Upper lobe of left lung (tissue), 6 donors: ENCODE measurements around the gene PTPRN2. TPM values are rescaled to one million over a fixed set of nuclear protein-coding genes. Genes with fewer than 3 reads are reported as not detected.
"Not testable (repeated sequence)": the region's sequence is repeated elsewhere in the genome, so short reads cannot be mapped to it uniquely, and the experiment has no call there.

ENCODE experiments used
- ATAC-seq, 2 donors: fragments of 200-7000 bp; cut with Tn5 transposase; one replicate each; pipeline ENCODE4 v1.9.1; 2022; ENCODE audit warnings: mild to moderate bottlenecking in 2 of 2, moderate library complexity in 2 of 2; ENCODE audit not compliant: low FRiP score in 2 of 2
- DNase-seq, 2 donors: peaks; one replicate each; pipeline ENCODE4 v3.0.0-alpha.2; 2019 to 2020
- H3K27ac ChIP-seq, 4 donors: fragments of 200-600 bp; sonication (generic); one replicate each; pipeline ENCODE4 v1.5.1; 2016 to 2019
- H3K27me3 ChIP-seq, 4 donors: fragments of 200-600 bp; sonication (generic); one replicate each; pipeline ENCODE4 v1.5.1; 2017 to 2019
- H3K36me3 ChIP-seq, 4 donors: fragments of 200-600 bp; sonication (generic); one replicate each; pipeline ENCODE4 v1.5.1; 2016 to 2019
- H3K4me1 ChIP-seq, 4 donors: fragments of 200-600 bp; sonication (generic); one replicate each; pipeline ENCODE4 v1.5.1; 2018 to 2019
- H3K4me3 ChIP-seq, 4 donors: fragments of 200-600 bp; sonication (generic); one replicate each; pipeline ENCODE4 v1.5.1; 2017 to 2019; ENCODE audit warnings: mild to moderate bottlenecking in 2 of 4, moderate library complexity in 1 of 4
- H3K9me3 ChIP-seq, 4 donors: fragments of 200-600 bp; sonication (generic); one replicate each; pipeline ENCODE4 v1.5.1; 2018 to 2019
- CTCF ChIP-seq, 6 experiments: fragments of 450-650 bp in 4 of 6; fragments of 200-600 bp in 2 of 6; sonication (generic) in 2 of 6; IDR thresholded peaks; one replicate each; pipeline ENCODE4 v1.5.1; 2016 to 2019; ENCODE audit warnings: antibody characterized with exemption in 6 of 6
- EP300 ChIP-seq, 4 donors: sonication (generic); formaldehyde crosslinking; IDR thresholded peaks; one replicate each; pipeline ENCODE4 v1.5.1; 2017; ENCODE audit warnings: antibody characterized with exemption in 4 of 4, control low read depth in 2 of 4
- POLR2A ChIP-seq, 4 donors: fragments of 450-650 bp; IDR thresholded peaks; one replicate each; pipeline ENCODE4 v1.5.1; 2016 to 2017; ENCODE audit warnings: antibody characterized with exemption in 4 of 4, mild to moderate bottlenecking in 2 of 4
- POLR2AphosphoS5 ChIP-seq, 2 donors: sonication (generic); formaldehyde crosslinking; IDR thresholded peaks; one replicate each; pipeline ENCODE4 v1.5.1; 2017; ENCODE audit warnings: antibody characterized with exemption in 2 of 2
- WGBS, 2 donors: methylation state at CpG; one replicate each; pipeline ENCODE4 v1.1.5; 2017 to 2018; 5-methylcytosine and 5-hydroxymethylcytosine counted together
- total RNA-seq, 6 donors: library from RNA; depleted of rRNA in 4 of 6; stranded (reverse); fragments of >200 nt in 4 of 6; gene quantifications; one replicate each; pipeline versions ENCODE4 v1.1.0 to v1.2.1, GENCODE V29; 2016 to 2021
- donor health status: DM: no; HTN: no; CAD: no; lungs with moderate emphysema.
- donor health status: DM: no; HTN: yes; CAD: no; lungs with severe emphysema.

Gene PTPRN2
- total RNA-seq, 6 donors from 2014 or later, result 3.3 to 7.9 (median 5.2) TPM

- Histone ChIP-seq H3K27me3 (no peaks in the 10 kb centered on the region), H3K4me3 (no peak overlapping the region), H3K27ac (no peak overlapping the region), H3K4me1 (no peaks in the 10 kb centered on the region), H3K36me3 (no peaks in the 10 kb centered on the region), H3K9me3 (peaks cover 0 to 9% (median 0%) of the 10 kb centered on the region in 4 donors)
- no peak for TF ChIP-seq POLR2A (IDR thresholded peaks at IDR 0.05)
- TF ChIP-seq EP300 (IDR thresholded peaks at IDR 0.05), result no peak
- TF ChIP-seq CTCF (IDR thresholded peaks at IDR 0.05), result no peak
- TF ChIP-seq POLR2AphosphoS5 (IDR thresholded peaks at IDR 0.05), result no peak
- WGBS, 2 donors, result 70 to 71% methylated on average over 11 to 14 of the region's 14 CpGs
- ATAC-seq, result peak in 1 of 2 donors; percentile 34
- peak in 1 of 2 donors; percentile 34 for DNase-seq
Observed at GRCh38 chr7:158377800-158378623, 209.6 kb downstream of the PTPRN2 start.

- H3K36me3 ChIP-seq, ATAC-seq, H3K27me3 ChIP-seq, H3K27ac ChIP-seq, H3K4me3 ChIP-seq, DNase-seq, H3K4me1 ChIP-seq, H3K9me3 ChIP-seq: not testable (repeated sequence)
- WGBS, 2 donors, result 56% methylated on average over 6 of the region's 12 CpGs; no CpG with 5 or more reads in 1 of the 2 donors
Observed at GRCh38 chr7:158376839-158377186, 210.8 kb downstream of the PTPRN2 start.

- not testable (repeated sequence) for H3K36me3 ChIP-seq, H3K4me1 ChIP-seq
- WGBS, 2 donors, result 59% methylated on average over 20 of the region's 23 CpGs; no CpG with 5 or more reads in 1 of the 2 donors
Observed at GRCh38 chr7:158376146-158376838, 211.3 kb downstream of the PTPRN2 start.

GRCh38 chr7:158375034-158375433, 212.6 kb downstream of the PTPRN2 start:
- no peak for DNase-seq
- Histone ChIP-seq H3K36me3 (no peaks in the 10 kb centered on the region), H3K27ac (no peak overlapping the region), H3K4me1 (no peaks in the 10 kb centered on the region), H3K27me3 (no peaks in the 10 kb centered on the region), H3K9me3 (no peaks in the 10 kb centered on the region), H3K4me3 (no peak overlapping the region)
- TF ChIP-seq EP300 (IDR thresholded peaks at IDR 0.05), result no peak
- TF ChIP-seq POLR2AphosphoS5 (IDR thresholded peaks at IDR 0.05), result no peak
- no peak for TF ChIP-seq CTCF (IDR thresholded peaks at IDR 0.05)
- no peak for TF ChIP-seq POLR2A (IDR thresholded peaks at IDR 0.05)
- no peak for ATAC-seq
- WGBS, 2 donors, result 73 to 83% methylated on average over 4 of the region's 4 CpGs

More at GRCh38 chr7:158376146-158376838, 211.3 kb downstream of the PTPRN2 start:
- not testable (repeated sequence) for H3K27ac ChIP-seq, H3K4me3 ChIP-seq, H3K9me3 ChIP-seq, ATAC-seq, H3K27me3 ChIP-seq
- peak in 1 of 2 donors; percentile 44 for DNase-seq

GRCh38 chr7:158374586-158374985, 213.0 kb downstream of the PTPRN2 start:
- Histone ChIP-seq H3K9me3 (no peaks in the 10 kb centered on the region), H3K36me3 (no peaks in the 10 kb centered on the region), H3K27me3 (no peaks in the 10 kb centered on the region), H3K4me1 (no peaks in the 10 kb centered on the region), H3K4me3 (no peak overlapping the region), H3K27ac (no peak overlapping the region)
- ATAC-seq, result no peak
- no peak for TF ChIP-seq CTCF (IDR thresholded peaks at IDR 0.05)
- TF ChIP-seq EP300 (IDR thresholded peaks at IDR 0.05), result no peak
- no peak for TF ChIP-seq POLR2AphosphoS5 (IDR thresholded peaks at IDR 0.05)
- TF ChIP-seq POLR2A (IDR thresholded peaks at IDR 0.05), result no peak
- no peak for DNase-seq
- WGBS, 2 donors, result 89% methylated on average over 6 of the region's 6 CpGs
